SK-N-SH (cell line): ENCODE data around the gene CAPN9. TPM values are rescaled to one million over a fixed set of nuclear protein-coding genes. Genes with fewer than 3 reads are reported as not detected.

Experiments used
- CTCF ChIA-PET: fragments of 300-600, 350-600 bp; formaldehyde crosslinking; extraction: SDS; loops from one replicate; lab custom pipeline; 2021; lab: Yijun Ruan, JAX
- POLR2A ChIA-PET: fragments of 350-600 bp; sonication (Branson Sonifier 250); formaldehyde crosslinking; extraction: SDS; loops from one replicate; lab custom pipeline; 2020; ENCODE audit warnings: antibody characterized with exemption, inconsistent platforms; lab: Yijun Ruan, JAX
- DNase-seq: peaks from one replicate; pipeline ENCODE4 v3.0.0; 2012
- H2AFZ ChIP-seq: fragments of 200-600 bp; sonication (generic); 2 replicates; pipeline ENCODE4 v1.8.1; 2016; ENCODE audit warnings: antibody characterized with exemption, mild to moderate bottlenecking, low read depth
- H3F3A ChIP-seq: fragments of 200-600 bp; sonication (generic); replicated peaks from 2 replicates; pipeline ENCODE3; 2016; ENCODE audit warnings: antibody characterized with exemption, mild to moderate bottlenecking; ENCODE audit not compliant: insufficient read depth
- H3K27ac ChIP-seq, 2 experiments: fragments of 200-500 bp in 1 of 2; fragments of 200-600 bp in 1 of 2; sonication (Bioruptor generic) in 1 of 2; sonication (generic), shearing (Covaris generic) in 1 of 2; 2 replicates each; pipeline versions ENCODE4 v1.5.1 to v1.6.1; 2014 to 2016; ENCODE audit warnings: low read depth in 2 of 2, inconsistent platforms in 1 of 2, low read length in 1 of 2, mild to moderate bottlenecking in 1 of 2, mixed read lengths in 1 of 2
- H3K27me3 ChIP-seq: fragments of 200-600 bp; sonication (generic), shearing (Covaris generic); 2 replicates; pipeline ENCODE4 v1.6.1; 2016; ENCODE audit warnings: mixed run types; ENCODE audit not compliant: insufficient read depth
- H3K36me3 ChIP-seq, 2 experiments: fragments of 200-500 bp in 1 of 2; fragments of 200-600 bp in 1 of 2; sonication (Bioruptor generic) in 1 of 2; sonication (generic) in 1 of 2; replicated peaks in 1 of 2; 2 replicates each; pipeline versions ENCODE3 to v1.5.1; 2014 to 2016; ENCODE audit warnings: low read length in 1 of 2, mild to moderate bottlenecking in 1 of 2; ENCODE audit not compliant: insufficient read depth in 2 of 2, control insufficient read depth in 1 of 2
- H3K4me1 ChIP-seq, 2 experiments: fragments of 200-500 bp in 1 of 2; fragments of 200-600 bp in 1 of 2; sonication (Bioruptor generic) in 1 of 2; sonication (generic), shearing (Covaris generic) in 1 of 2; 2 replicates each; pipeline versions ENCODE4 v1.5.1 to v1.6.1; 2014 to 2016; ENCODE audit warnings: low read depth in 1 of 2, low read length in 1 of 2, mixed run types in 1 of 2; ENCODE audit not compliant: insufficient read depth in 2 of 2, control insufficient read depth in 1 of 2
- H3K4me2 ChIP-seq: fragments of 200-600 bp; sonication (generic), shearing (Covaris generic); 2 replicates; pipeline ENCODE4 v1.6.1; 2017; ENCODE audit warnings: mixed run types
- H3K4me3 ChIP-seq, 2 experiments: fragments of 200-500 bp in 1 of 2; fragments of 200-600 bp in 1 of 2; sonication (Bioruptor generic) in 1 of 2; sonication (generic), shearing (Covaris generic) in 1 of 2; 2 replicates each; pipeline versions ENCODE4 v1.5.1 to v1.8.1; 2014 to 2016; ENCODE audit warnings: low read depth in 2 of 2, inconsistent platforms in 1 of 2, low read length in 1 of 2, mild to moderate bottlenecking in 1 of 2, mixed read lengths in 1 of 2, moderate library complexity in 1 of 2
- H3K79me2 ChIP-seq: fragments of 200-600 bp; sonication (generic); 2 replicates; pipeline ENCODE4 v1.8.1; 2017; ENCODE audit warnings: mild to moderate bottlenecking; ENCODE audit not compliant: insufficient read depth
- H3K9ac ChIP-seq: fragments of 200-600 bp; sonication (generic); 2 replicates; pipeline ENCODE4 v1.6.1; 2017; ENCODE audit warnings: mixed run types
- H3K9me2 ChIP-seq: fragments of 200-600 bp; sonication (generic); 2 replicates; pipeline ENCODE4 v1.6.1; 2017; ENCODE audit warnings: mixed run types
- H3K9me3 ChIP-seq: fragments of 200-600 bp; sonication (generic); 2 replicates; pipeline ENCODE4 v1.6.1; 2017; ENCODE audit warnings: mixed run types, mild to moderate bottlenecking, moderate library complexity
- H4K20me1 ChIP-seq: fragments of 200-600 bp; sonication (generic); 2 replicates; pipeline ENCODE4 v1.6.1; 2017; ENCODE audit warnings: mild to moderate bottlenecking, mixed run types; ENCODE audit not compliant: insufficient read depth
- CHD2 ChIP-seq: fragments of 150-350 bp; IDR thresholded peaks from 2 replicates; pipeline ENCODE4 v1.6.1; 2018; ENCODE audit warnings: low read length; ENCODE audit not compliant: partially characterized antibody
- CTCF ChIP-seq: fragments of 200-600 bp; sonication (generic); IDR thresholded peaks from 2 replicates; pipeline ENCODE4 v1.6.1; 2017; ENCODE audit warnings: antibody characterized with exemption, mild to moderate bottlenecking, moderate library complexity
- EP300 ChIP-seq, 2 experiments: IDR thresholded peaks; 2 replicates each; pipeline versions ENCODE4 v1.4.0 to v1.6.1; 2012; ENCODE audit warnings: borderline replicate concordance in 1 of 2, low read depth in 1 of 2, low read length in 1 of 2
- FOSL2 ChIP-seq: IDR thresholded peaks from 2 replicates; pipeline ENCODE4 v1.4.0; 2012; ENCODE audit warnings: low read depth, mild to moderate bottlenecking, moderate library complexity, borderline replicate concordance
- FOXJ3 ChIP-seq: sonication (generic); formaldehyde crosslinking; IDR thresholded peaks from 2 replicates; pipeline ENCODE4 v1.5.1; 2020; ENCODE audit warnings: mild to moderate bottlenecking, missing genetic modification reagents
- FOXM1 ChIP-seq: IDR thresholded peaks from 2 replicates; pipeline ENCODE4 v1.4.0; 2012; ENCODE audit warnings: low read depth, mild to moderate bottlenecking
- JUND ChIP-seq: IDR thresholded peaks from 2 replicates; pipeline ENCODE4 v1.4.0; 2012
- NFIC ChIP-seq: IDR thresholded peaks from 2 replicates; pipeline ENCODE4 v1.4.0; 2012; ENCODE audit warnings: borderline replicate concordance
- RAD21 ChIP-seq: IDR thresholded peaks from 2 replicates; pipeline ENCODE4 v1.6.1; 2012; ENCODE audit warnings: mild to moderate bottlenecking, low read length
- REST ChIP-seq: IDR thresholded peaks from 2 replicates; pipeline ENCODE4 v1.6.1; 2012; ENCODE audit warnings: mild to moderate bottlenecking, low read depth, low read length, moderate library complexity
- SIN3A ChIP-seq: IDR thresholded peaks from 2 replicates; pipeline ENCODE4 v1.6.1; 2012; ENCODE audit warnings: low read depth, mild to moderate bottlenecking, low read length, moderate library complexity, borderline replicate concordance
- TCF12 ChIP-seq: IDR thresholded peaks from 2 replicates; pipeline ENCODE4 v1.4.0; 2012
- USF1 ChIP-seq: IDR thresholded peaks from 2 replicates; pipeline ENCODE4 v1.4.0; 2012; ENCODE audit warnings: low read depth, borderline replicate concordance
- YY1 ChIP-seq: IDR thresholded peaks from 2 replicates; pipeline ENCODE4 v1.4.0; 2012; ENCODE audit warnings: low read depth, mild to moderate bottlenecking
- ZBTB33 ChIP-seq: IDR thresholded peaks from 2 replicates; pipeline ENCODE4 v1.4.0; 2012; ENCODE audit warnings: low read depth, borderline replicate concordance
- WGBS: methylation state at CpG from one replicate; pipeline ENCODE4 v1.1.6; 2017; ENCODE audit warnings: low lambda C conversion rate; 5-methylcytosine and 5-hydroxymethylcytosine counted together
- polyA plus RNA-seq, 3 experiments: library from polyadenylated mRNA; depleted of rRNA; stranded (reverse); fragments of >200 nt; gene quantifications; 2 replicates each; pipeline ENCODE4 v1.2.3, GENCODE V29; 2012

Gene CAPN9
- polyA plus RNA-seq, 1 of the 3 experiments (the other 2 are of a cell fraction), result not detected

GRCh38 chr1:230836347-230836746, 89.2 kb downstream of the CAPN9 start (continued):
- TF ChIP-seq CTCF (no peak), RAD21 (no peak), FOXJ3 (CRISPR knock-in tag) (no peak), FOXM1 (no peak), SIN3A (no peak), NFIC (no peak)
- TF ChIP-seq, all 33 proteins: peak for 0

- no peak for DNase-seq
- Histone ChIP-seq H3K27me3 (no peaks in the 10 kb centered on the region), H3K79me2 (no peaks in the 10 kb centered on the region), H3K9me2 (no peaks in the 10 kb centered on the region), H2AFZ (no peak overlapping the region), H3K36me3 (peaks cover 17 to 37% of the 10 kb centered on the region in 2 experiments), H3K4me3 (no peak overlapping the region), H3F3A (no peaks in the 10 kb centered on the region), H3K4me2 (no peak overlapping the region), H3K4me1 (peaks cover 0 to 2% of the 10 kb centered on the region in 2 experiments; a peak in 1 of 4 replicates), H4K20me1 (no peaks in the 10 kb centered on the region), H3K27ac (no peak overlapping the region), H3K9ac (no peak overlapping the region), H3K9me3 (no peaks in the 10 kb centered on the region)
- ChIA-PET CTCF (interaction anchor here (0.9 kb wide), 1 partner anchor 14 kb away, joined by 3 read pairs; no protein-coding TSS in a partner anchor), POLR2A (no interaction called here)
- TF ChIP-seq JUND (no peak), USF1 (no peak), NFIC (no peak), TCF12 (no peak), FOXJ3 (CRISPR knock-in tag) (no peak), YY1 (no peak), ZBTB33 (no peak), REST (no peak), FOSL2 (no peak), CHD2 (no peak), EP300 (IDR thresholded peaks at IDR 0.05; ENCODE audit: borderline replicate concordance in 1 of 2, low read depth in 1 of 2, low read length in 1 of 2) (no peak)
- 97% methylated on average over 5 of the region's 5 CpGs for WGBS
These were observed 89.6 kb downstream of the CAPN9 start for GRCh38 chr1:230836793-230837192.
